NCI-H146 (cell line): ENCODE data around the gene ODAPH.
"Not testable (repeated sequence)": the region's sequence is repeated elsewhere in the genome, so short reads cannot be mapped to it uniquely, and the experiment has no call there.

Experiments used
- DNase-seq: peaks from one replicate; lab custom pipeline; 2025; lab: John Stamatoyannopoulos, UW

ODAPH gene, protein sequence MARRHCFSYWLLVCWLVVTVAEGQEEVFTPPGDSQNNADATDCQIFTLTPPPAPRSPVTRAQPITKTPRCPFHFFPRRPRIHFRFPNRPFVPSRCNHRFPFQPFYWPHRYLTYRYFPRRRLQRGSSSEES

DNA sequence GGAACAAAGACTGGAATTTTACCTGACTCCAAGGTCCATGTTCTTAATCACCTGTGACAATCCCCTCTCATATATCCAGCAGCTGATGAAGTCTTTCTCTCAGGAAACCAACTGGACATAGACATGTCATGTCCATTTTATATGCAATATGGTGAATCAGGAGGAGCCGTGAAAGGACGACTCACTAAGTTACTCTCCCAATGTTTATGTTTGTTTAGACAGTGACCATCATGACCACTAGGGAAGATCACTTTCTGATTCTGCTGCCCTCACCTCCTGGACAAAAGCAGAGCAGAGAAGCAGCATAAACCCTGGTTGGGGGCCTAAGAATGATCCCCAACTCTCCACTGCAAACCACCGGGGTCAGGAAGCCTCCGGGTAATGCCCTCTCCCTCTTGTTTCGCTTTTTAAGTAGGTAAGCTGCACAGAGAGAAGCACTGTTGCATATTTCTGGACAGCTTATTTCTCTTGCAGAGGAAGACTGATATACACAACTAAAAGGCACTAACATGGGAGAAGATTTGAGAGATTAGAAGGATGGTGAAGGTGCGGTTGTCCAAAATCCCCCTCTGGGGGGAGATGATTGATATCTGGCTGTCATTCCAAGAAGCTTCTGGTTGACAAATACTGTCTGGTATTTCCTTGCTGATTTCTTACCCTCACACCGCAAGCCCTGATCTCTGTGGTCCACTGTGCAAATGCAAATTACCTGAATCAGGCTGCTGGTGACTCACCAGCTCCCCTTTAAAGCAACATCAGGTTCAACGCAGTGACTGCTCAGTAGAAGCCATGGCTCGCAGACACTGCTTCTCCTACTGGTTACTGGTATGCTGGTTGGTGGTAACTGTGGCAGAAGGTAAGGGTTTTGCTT lies at the start of gene ODAPH:
Gene ODAPH (plus strand): TSS at position 773 of the 871 bp plus-strand sequence. CDS start 17 bp downstream, at position 790.
- peak; percentile 17 for DNase-seq

DNA sequence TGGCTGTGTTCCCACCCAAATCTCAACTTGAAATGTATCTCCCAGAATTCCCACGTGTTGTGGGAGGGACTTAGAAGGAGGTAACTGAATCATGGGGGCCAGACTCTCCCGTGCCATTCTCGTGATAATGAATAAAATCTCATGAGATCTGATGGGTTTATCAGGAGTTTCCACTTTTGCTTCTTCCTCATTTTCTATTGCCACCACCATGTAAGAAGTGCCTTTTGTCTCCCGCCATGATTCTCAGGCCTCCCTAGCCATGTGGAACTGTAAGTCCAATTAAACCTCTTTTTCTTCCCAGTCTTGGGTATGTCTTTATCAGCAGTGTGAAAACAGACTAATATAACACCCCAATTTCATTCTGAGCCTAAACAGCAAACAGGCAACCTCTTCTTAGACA lies 46.3 kb upstream of the ODAPH start:
- not testable (repeated sequence) for DNase-seq

DNA sequence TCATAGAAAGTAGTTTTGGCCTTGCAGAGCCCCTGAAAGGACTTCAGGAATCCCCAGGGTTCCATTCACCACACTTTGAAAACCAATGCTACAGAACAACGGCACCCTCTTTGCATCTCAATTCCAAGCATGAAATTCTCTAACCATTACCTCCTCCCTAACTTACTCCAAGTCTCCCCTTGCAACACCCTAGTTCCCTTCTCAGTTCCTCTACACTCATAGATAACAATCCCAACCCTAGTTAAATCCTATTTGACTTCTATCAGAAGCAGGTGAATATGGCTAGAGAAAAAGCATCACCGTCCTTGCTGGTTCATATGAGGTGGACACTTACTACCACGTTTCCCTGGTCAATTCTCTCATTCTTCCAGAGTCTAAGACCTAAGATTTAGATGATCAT lies 44.0 kb upstream of the ODAPH start:
- no peak for DNase-seq

DNA sequence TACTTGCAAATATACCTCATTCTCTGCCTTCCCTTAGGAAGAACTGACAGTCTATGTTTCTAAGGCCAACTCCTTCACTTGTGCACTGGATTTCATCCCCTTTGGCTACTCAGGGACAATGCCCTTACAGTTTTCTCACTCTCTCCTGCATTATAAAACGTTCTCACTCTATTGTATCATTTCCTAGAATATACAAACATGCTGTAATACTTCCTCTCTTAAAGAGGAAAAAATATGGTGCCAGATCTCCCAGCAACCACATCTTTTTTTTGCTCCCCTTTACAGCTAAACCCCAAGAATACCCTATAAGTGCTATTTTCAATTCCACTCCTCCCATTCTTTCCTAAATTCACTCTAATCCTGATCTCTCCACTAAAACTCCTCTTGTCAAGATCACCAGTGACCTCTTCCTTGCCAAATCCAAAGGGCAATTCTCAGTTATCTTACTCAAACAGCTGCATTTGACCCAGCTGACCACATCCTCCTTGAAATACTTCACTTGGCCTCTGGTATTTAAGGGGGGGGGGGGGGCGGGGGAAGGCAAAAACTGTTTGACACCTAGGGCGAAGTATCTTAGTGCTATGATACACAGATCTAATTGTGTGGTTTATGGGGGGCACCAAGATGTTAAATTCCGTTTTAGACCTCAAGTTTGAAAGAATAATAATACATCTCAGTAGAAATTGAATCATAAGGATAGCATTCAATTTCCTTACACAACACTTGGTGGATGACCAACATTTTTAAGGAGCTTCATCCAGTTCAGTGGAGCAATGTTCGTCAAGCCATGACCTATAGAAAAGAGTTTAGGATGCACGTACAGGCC lies 43.3 kb upstream of the ODAPH start:
- no peak for DNase-seq

DNA sequence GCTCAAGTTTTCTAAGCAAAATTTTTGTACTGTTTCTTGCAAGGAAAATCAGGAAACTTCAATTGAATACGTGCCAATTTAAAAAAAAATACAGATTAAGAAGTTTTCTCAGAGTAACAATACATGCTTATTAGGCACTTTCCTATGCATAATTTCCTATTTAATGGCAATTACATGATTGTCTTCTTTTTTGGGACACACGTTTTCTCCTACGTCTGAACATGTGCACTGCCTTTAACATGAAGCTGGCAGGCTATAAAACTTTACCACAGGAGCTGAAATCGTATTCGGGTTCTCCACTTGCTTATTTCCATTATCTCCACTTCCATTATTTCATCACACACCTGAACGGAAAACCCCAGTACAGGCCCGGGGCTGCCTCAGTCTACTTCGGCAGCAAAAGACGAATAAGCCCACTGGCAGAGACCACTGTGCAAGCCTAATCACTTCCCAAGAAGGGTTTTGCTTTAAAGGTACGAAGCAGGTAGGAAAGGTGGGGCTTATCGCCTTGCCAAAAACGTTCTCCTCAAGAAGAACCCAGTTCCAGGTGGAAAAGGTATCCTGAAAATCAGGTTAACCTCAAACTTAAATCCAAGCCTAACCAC lies 42.2 kb upstream of the ODAPH start:
- peak; percentile 39 for DNase-seq

DNA sequence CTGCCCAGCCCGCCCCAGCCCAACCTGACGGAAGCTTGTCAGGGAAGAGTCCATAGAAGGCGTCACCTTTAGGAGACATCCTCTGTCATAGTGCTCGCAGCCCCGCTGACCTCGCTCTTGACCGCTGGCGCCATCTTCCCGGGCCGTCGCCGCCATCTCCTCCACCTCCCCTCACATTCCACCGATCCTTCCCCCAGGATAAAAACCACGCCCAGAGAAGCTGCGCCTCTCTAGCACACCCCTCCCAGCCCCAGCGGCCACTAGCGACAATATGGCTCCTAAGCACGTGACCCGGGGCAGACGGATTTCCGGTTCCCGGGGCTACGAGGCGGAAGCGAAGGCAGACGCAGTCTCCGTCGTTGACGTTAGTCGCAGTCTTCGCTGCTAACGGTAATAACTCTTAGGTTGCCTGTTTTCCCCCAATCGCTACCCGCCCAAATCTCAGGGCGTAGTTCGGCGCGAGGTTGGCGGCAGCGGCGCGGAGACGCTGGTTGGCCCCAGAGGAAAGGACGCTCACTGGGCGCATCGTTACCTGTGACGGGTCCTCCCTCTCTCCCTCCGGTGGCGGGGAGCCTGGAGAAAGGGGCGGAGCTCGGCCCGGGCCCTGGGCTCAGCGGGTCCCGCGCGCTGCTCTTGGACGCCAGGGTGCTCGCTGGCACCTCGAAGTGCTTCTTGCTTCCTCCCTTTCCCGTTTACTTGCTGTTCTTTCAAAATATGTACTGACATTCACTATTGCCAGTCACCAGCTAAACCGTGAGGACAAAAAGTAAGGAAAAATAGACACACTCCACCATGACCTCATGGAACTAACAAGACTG lies 41.5 kb upstream of the ODAPH start, which contains the start of the genes RCHY1 and THAP6:
Gene RCHY1 (minus strand): TSS at position 273 of the 818 bp plus-strand sequence. CDS start 117 bp downstream, at position 156.
Gene THAP6 (plus strand): TSS at position 343 of the 818 bp plus-strand sequence. CDS start 980 bp downstream, outside the sequence.
- DNase-seq, result peak; percentile 99

DNA sequence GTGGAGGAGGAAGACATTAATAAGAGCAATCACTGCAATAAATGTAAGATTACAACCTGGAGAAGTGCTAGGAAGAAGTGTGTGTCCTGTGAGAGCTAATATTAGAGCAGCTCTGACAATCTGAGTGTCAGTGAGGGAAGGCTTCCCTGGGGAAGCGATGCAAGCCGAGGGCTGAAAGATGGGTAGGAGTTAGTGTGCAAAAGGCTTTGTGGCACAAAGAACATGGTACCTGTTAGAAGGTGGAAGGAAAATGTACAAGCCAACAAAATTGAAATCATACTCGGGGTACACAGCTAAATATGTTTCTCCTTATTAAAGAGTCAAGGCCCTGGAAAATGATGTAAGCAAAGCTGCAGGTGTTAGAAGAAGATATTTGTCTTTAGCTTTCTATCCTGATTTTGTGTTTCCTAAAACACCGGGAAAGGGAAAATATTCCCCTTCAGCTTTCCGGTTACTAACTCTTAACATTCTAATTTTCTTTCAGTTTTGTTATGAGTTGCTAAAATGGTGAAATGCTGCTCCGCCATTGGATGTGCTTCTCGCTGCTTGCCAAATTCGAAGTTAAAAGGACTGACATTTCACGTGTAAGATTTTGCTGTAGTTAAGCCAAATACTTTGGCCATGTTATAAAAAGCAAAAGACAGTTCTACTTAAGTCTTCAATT lies 40.8 kb upstream of the ODAPH start:
- peak; percentile 50 for DNase-seq

DNA sequence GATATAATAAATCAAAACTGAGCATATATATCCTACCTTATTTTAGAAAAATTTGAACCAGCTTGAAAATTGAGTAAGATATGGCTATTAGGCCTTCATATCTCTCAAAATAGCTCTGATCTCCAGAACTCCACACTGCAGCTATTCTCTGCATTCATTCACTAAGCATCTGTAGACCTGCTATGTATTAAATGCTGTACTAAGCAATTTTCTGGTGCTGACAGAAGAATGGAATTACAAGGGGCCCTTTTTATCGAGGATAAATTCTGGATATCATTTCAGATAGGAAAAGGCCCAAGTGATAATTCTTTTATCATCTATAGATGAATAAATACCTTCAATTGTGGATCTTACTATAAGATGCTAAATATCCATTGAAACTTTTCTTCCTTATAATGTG lies 39.7 kb upstream of the ODAPH start:
- no peak for DNase-seq

DNA sequence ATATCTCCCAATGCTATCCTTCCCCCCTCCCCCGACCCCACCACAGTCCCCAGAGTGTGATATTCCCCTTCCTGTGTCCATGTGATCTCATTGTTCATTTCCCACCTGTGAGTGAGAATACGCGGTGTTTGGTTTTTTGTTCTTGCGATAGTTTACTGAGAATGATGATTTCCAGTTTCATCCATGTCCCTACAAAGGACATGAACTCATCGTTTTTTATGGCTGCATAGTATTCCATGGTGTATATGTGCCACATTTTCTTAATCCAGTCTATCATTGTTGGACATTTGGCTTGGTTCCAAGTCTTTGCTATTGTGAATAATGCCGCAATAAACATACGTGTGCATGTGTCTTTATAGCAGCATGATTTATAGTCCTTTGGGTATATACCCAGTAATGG lies 36.4 kb upstream of the ODAPH start:
- DNase-seq, result not testable (repeated sequence)

DNA sequence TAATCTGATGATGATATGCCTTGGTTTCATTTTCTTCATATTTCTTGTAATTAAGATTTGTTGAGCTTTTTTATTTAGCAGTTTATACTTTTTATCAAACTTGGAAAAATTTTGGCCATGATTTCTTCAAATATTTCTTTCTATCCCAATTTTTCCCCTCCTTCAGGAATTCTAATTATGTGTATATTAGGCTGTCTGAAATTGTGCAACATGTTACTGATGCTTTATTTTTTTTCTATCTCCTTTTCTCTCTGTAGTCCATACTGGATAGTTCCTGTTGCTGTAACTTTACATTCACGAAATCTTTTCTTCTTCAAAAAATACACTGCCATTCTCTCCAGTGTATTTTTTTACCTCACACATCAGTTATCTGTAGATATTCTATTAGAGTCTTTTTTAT lies 30.8 kb upstream of the ODAPH start:
- DNase-seq, result no peak

DNA sequence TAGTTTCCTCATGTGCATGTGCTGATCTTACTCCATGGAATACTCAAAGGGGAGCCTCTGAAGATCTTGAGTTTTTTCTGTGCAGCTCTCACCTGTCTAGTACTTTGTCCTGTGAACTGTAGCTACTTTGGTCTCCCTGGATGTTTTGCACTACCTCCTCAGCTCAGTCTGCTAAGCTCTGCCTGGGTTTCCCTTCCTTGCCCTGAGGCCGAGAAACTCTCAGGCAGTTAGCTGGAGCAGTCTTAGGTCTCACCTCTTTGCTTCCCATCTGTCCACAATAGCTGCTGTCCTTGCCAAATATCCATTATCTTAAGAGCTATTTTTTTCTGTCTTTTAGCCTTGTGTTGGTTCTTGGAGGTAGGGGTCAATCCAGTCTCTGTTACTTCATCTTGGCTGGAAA lies 30.0 kb upstream of the ODAPH start:
- no peak for DNase-seq

DNA sequence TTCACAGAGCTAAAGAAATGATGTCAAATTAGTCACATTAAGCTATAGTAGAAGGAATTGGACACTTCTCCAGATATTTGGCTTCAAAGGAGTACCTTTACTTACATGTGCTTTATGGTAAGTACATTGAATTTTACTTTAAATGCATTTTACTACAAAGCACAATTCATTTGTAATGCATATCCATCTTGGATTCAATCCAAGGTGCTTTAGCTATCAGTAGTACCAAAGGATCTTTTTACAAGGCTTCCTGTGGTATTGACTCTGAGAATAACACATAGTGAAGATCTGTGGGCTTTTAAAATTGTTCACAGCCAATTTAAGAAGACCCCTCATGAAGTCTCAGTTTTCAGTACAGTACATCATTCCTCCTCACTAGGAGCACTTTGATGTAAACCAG lies 28.4 kb upstream of the ODAPH start:
- no peak for DNase-seq

DNA sequence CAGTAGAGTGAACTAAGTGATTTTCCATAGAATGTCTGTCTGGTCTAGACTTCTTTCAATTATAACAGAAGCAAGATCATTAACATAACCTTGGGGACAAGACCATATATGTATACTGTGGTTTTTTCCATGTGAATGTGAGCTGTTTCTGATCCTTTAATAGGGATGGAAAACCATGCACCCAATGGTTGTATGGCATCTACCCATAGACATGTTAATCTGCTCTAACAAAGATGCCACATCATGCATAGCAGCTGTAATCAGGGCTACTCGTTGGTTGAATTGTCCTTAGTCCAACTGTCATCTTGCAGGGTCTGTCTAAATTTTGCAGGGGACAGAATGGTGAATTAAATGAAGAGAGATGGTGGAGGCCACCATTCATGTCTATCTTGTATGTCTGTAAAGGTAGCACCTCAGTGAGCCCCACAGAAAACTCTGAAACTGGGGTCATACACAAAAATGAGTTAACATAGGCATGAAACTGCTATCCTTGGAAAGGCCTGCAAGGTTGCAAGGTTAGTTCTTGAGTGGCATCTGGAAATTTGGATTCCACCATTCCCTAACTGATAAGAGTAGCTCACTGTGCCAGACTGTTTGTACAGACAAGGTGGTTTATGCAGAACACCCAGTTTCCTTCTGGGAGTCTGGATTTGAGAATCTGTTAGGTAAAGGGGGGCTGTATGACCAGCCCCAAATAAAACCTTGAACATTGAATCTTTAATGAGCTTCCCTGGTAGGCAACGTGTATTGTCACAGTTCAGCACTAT lies 25.1 kb upstream of the ODAPH start:
- DNase-seq, result no peak

DNA sequence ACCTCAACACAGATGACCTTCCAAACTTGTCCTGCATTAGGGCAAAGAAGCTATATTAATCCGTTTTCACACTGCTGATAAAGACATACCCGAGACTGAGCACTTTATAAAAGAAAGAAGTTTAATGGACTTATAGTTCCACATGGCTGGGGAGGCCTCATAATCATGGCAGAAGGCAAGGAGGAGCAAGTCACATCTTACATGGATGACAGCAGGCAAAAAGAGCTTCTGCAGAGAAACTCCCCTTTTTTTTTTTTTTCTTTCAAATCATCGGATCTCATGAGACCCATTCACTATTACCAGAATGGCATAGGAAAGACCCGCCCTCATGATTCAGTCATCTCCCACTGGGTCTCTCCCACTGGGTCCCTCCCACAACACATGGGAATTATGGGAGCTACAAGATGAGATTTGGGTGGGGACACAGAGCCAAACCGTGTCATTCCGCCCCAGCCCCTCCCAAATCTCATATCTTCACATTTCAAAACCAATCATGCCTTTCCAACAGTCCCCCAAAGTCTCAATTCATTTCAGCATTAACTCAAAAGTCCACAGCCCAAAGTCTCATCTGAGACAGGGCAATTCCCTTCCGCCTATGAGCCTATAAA lies 24.2 kb upstream of the ODAPH start:
- not testable (repeated sequence) for DNase-seq

DNA sequence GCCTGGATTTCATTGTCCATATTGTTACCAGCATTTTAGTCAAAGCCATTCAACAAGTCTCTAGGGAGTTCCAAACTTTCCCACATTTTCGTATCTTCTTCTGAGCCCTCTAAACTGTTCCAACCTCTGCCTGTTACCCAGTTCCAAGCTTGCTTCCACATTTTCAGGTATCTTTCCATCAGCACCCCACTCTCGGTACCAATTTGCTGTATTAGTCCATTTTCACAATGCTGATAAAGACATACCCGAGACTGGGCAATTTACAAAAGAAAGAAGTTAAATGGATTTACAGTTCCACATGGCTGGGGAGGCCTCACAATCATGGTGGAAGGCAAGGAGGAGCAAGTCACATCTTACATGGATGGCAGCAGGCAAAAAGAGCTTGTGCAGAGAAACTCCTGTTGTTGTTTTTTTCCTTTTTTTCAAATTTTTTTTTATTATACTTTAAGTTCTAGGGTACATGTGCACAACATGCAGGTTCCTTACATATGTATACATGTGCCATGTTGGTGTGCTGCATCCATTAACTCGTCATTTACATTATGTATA lies 22.5 kb upstream of the ODAPH start:
- not testable (repeated sequence) for DNase-seq

DNA sequence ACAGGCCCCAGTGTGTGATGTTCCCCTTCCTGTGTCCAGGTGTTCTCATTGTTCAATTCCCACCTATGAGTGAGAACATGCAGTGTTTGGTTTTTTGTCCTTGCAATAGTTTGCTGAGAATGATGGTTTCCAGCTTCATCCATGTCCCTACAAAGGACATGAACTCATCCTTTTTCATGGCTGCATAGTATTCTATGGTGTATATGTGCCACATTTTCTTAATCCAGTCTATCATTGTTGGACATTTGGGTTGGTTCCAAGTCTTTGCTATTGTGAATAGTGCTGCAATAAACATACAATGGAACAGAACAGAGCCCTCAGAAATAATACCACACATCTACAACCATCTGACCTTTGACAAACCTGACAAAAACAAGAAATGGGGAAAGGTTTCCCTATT lies 21.9 kb upstream of the ODAPH start:
- not testable (repeated sequence) for DNase-seq

DNA sequence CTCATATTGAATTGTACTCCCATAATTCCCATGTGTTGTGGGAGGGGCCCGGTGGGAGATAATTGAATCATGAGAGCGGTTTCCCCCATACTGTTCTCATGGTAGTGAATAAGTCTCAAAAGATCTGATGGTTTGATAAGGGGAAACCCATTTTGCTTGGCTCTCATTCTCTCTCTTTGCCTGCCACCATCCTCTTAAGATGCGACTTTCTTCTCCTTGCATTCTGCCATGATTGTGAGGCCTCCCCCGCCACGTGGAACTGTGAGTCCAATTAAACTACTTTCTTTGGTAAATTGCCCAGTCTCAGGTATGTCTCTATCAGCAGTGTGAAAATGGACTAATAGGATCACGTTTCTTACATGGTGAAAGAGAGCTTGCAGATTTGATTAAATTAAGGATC lies 18.6 kb upstream of the ODAPH start:
- not testable (repeated sequence) for DNase-seq

DNA sequence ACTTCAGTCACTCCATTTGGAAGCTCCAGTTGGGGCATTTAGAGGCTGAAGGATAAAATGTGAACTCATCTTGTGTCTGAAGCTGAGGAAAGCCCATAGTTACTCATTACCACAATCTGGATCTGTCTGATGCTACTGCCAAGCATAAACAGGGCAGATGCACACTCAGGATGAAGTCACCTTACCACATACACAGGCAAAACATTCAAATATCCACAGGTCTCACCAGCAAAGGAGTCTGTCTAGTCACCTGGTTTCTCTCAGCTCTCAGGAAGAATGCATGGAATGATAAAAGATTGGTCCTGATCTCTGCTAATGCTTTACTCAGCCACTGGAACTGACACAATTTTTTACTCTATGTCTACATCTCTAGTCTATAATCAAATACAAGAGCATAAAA lies 13.0 kb upstream of the ODAPH start:
- no peak for DNase-seq

DNA sequence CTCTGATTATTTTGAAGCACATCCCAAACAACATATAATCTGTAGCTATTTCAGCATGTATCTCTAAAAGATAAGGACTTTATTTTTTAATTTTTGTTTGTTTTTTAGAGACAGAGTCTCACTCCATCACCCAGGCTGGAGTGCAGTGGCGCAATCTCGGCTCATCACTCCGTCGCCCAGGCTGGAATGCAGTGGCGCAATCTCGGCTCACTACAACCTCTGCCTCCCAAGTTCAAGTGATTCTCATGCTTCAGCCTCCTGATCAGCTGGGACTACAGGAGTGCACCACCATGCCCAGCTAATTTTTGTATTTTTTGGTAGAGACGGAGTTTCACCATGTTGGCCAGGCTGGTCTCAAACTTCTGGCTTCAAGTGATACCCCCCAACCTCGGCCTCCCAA lies 11.6 kb upstream of the ODAPH start:
- not testable (repeated sequence) for DNase-seq
